Measurements from ENCODE around the gene ITIH4.
A peak's percentile ranks its signal among the peaks of the same experiment; 100 is the strongest.
"Not testable (repeated sequence)": the region's sequence is repeated elsewhere in the genome, so short reads cannot be mapped to it uniquely, and the experiment has no call there.

The ITIH4 gene

DNA sequence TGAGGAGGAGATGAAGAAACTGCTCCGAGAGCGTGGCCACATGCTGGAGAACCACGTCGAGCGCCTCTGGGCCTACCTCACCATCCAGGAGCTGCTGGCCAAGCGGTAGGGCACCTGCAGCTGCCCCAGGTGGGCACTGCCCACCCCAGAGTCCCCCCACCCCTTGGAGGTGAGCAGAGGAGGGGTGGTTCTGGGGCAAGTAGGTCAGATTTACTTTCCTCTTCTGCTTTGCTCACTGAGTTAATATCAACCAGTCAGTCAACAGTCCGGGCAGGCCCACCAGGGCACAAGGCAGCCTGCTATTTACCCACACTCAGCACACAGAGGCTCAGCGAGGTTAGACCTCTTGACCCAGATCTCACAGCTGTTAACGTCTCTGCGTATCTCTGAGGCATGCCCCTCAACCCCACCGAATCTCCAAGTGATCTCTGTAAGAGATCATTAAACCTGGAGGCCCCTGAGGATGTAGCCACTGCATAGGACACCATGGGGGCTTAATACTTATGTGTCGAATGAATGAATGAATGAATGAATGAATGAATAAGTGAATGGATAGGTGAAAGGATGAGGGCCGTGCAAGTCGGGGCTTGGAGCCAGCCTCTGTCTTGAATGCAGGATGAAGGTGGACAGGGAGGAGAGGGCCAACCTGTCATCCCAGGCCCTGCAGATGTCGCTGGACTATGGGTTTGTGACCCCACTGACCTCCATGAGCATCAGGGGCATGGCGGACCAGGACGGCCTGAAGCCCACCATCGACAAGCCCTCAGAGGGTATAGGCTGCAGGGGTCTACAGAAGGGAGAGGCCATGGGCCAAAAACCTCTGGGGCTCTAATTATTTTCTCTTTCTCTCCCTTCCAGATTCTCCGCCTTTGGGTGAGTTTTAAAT, 43.9 kb downstream of the ITIH4 start:
- DNase-seq, result no peak

DNA sequence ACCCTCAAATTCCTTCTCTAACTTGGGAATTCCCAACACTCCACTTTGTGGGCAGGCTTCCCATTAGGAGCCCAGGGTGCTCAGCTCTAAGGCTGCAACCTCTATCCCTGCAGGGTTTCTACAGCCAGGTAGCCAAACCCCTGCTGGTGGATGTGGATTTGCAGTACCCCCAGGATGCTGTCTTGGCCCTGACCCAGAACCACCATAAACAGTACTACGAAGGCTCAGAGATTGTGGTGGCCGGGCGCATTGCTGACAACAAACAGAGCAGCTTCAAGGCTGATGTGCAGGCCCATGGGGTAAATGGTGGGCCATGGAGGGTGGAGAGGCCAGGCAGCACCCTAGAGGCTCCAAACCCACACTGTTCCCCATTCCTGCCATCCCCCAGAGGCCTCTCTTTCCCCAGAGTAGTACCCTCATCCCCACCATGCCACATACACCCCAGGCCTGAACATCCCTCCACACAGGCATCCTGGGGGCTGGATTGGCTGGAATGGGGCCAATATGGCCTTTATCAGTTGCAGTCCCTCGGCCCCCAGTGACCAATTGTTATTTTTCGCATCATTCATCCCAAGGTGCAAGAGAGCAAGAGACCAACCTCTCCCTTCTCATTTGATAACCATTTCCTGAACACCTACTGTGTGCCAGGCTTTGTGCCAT, 45.4 kb downstream of the ITIH4 start:
- no peak for DNase-seq

GRCh38 chr3:52784021-52784621, 46.4 kb downstream of the ITIH4 start:
- DNase-seq, result no peak

- DNase-seq, result no peak
Observed at GRCh38 chr3:52783211-52783555, 47.3 kb downstream of the ITIH4 start.

DNA sequence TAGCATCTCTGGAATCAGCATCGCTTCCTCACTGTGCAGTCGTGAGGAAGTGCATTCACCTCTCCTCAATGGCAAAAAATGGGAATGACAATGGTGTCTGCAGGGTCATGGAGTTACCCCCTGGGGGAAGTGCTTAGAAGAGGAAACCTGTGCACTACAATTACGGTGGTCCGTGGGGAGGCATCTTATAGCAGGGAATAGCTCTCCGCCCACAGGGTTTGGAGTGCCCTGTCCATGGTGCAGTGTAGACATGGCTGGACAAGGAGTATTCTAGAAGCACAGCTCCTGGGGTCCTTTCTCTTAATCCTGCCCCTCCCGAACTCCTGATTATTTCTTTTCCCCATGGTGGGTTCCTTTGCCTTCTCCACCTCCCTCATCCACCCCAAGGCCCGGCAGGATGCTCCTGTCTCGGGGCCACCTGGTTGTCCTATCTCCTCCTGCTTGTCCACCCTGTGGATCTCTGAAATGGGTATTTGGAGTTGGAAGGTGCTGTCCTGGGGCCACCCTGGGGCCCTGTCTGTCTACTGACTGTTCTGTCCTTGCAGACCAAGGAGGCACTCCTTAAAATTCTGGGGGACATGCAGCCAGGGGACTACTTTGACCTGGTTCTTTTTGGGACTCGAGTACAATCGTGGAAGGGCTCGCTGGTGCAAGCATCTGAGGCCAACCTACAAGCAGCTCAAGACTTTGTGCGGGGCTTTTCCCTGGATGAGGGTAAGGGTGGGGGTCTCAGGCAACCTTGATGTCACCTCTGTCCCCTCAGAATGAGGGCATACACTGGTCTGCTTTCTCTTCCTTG, 47.9 kb downstream of the ITIH4 start:
- DNase-seq, result no peak

- DNase-seq, result no peak
Observed at GRCh38 chr3:52781741-52782140, 48.7 kb downstream of the ITIH4 start.

DNA sequence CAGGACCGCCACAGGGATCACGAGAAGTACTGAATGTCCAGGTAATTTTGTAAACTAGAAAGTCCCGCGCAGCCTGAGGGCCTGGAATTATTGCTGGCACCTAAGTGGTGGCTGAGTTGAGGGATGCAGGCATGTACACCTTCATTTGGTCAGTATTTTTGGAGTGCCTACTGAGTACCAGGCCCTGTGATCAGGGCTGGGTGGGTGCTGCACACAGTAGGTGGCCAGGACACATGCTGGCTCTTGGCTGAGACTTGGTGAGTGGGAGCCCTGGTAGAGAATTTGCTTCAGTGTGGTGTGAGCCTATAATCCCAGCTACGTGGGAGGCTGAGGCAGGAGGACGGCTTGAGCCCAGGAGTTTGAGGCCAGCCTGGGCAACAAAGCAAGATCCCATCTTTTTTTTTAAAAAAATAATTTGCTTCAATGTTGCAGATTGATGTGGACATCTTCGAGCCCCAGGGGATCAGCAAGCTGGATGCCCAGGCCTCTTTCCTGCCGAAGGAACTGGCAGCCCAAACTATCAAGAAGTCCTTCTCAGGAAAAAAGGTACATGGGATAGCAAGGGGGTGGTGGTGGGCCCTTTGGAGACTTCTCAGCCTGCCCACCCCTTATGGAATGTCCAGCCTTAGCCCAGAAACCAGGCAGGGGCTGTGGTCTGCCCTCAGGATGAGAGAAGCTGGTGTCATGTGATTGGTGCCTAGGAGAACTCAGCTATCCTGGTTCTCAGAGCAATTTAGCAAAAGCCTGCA, 50.5 kb downstream of the ITIH4 start:
- no peak for DNase-seq

DNA sequence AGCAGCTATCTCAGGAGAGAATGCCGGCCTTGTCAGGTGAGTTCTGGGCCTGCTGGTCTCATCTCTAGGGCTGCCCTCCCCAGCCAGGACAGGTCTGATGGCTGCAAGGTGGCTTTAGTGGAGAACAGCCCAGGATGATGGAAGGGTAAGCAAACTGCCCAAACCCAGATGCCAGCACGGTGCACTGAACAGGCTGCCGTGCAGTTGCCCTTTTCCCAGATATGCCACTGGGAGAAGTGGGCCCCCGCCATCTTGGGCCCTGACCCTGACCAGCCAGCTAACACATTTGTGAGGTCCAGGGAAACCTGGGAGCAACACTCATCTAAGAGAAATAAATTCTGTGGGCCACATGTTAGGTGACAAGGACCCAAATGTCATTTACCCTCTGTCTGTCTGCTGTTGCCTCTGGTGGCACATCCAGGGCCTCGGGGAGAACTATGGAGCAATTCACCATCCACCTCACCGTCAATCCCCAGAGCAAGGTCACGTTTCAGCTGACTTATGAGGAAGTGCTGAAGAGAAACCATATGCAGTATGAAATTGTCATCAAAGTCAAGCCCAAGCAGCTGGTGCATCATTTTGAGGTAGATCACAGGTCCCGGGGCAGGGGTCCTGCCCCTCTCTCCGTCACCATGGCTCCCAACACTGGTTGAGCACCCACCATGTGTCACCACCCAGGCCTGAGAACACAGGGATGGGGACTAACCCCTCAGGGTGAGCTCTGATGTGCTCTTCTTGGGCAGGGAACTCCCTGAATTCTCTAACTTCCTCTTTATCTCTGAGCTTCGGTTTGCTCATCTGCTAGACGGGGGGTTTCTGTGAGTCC, 51.2 kb downstream of the ITIH4 start:
- DNase-seq, result no peak

- no peak for DNase-seq
Observed at GRCh38 chr3:52777959-52778805, 52.3 kb downstream of the ITIH4 start.

DNA sequence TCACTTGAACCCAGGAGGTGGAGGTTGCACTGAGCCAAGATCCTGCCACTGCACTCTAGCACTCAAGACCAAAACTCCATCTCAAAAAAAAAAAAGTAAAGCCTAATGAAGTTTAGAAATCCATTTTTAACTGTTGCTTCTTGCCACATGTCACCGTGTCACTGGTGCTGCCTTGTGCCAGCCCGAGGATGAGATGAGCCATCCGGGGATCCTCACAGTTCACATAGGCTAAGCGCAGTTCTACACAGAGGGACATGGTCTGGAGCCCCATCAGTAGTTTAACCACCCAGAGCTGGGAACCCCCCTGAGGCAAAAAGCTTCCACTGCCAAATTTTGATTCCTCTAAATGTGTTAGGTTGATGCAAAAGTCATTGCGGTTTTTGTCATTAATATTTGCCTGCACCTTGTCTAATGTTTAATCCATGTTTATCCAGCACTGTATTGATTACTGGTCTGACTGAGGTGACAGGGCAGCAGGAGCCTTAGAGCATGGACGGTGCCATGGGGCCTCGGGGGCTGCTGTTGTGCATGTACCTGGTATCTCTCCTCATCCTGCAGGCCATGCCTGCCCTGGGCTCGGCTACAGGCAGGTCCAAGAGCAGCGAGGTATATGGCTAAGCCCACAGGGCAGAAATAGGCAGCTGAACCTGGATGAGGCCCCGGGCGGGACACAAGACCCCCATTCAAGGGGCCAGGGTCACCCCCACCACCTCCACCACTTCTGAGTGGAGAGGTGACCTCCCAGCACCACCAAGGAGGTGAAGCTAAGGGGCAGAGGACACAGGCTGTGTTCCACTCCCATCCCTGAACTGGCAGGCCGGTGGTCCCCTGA, 53.1 kb downstream of the ITIH4 start, which contains the start of gene ITIH1:
TSS of gene ITIH1 (plus strand) at position 473 of the 832 bp plus-strand sequence. CDS start at position 490, 17 bp downstream.
- DNase-seq, result no peak

- not testable (repeated sequence) for DNase-seq
Observed at GRCh38 chr3:52776486-52776885, 54.0 kb downstream of the ITIH4 start.

- no peak for DNase-seq
Observed at GRCh38 chr3:52775877-52776276, 54.6 kb downstream of the ITIH4 start.

- DNase-seq, result peak in 1 of 56 donors; percentile 12
Observed at GRCh38 chr3:52774901-52775864, 55.3 kb downstream of the ITIH4 start.

GRCh38 chr3:52774066-52774713, 56.3 kb downstream of the ITIH4 start:
- no peak for DNase-seq

DNA sequence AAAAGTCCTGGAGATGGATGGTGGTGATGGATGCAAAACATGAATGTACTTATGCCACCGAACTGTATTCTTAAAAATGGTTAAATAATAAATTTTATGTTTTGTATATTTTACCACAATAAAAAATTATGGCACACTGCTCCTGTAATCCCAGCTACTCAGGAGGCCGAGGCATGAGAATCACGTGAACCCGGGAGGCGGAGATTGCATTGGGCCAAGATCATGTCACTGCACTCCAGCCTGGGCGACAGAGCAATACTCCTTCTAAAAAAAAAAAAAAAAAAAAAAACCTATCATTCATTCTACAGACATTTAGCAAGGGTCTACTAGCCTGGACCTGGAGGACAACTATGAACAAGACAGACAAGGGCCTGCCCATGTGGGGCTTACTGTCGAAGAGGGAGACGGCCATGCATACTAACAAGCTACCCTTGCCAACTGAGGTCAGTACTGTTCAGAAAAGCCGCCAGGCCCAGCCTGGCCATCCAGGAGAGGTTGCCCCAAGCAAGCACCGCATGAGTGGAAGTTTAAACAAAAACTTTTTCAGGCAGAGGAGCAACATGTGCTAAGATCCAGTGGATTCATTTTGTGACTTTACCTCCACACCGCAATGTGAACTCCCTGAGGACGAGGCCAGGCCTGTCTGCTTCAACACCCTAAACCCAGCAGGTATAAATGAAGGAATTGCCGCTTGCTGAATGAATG, 57.0 kb downstream of the ITIH4 start:
- no peak for DNase-seq

Measured in amygdala (tissue), 56 donors.